Left cardiac atrium (tissue), 4 donors: ENCODE measurements around the gene ECHDC3. TPM values are rescaled to one million over a fixed set of nuclear protein-coding genes. Genes with fewer than 3 reads are reported as not detected.
"Not testable (repeated sequence)": the region's sequence is repeated elsewhere in the genome, so short reads cannot be mapped to it uniquely, and the experiment has no call there.

Experiments used
- ATAC-seq, 2 donors: fragments of 200-7000 bp; cut with Tn5 transposase; one replicate each; pipeline ENCODE4 v1.9.1; 2020; ENCODE audit warnings: mild to moderate bottlenecking in 2 of 2, moderate library complexity in 2 of 2
- DNase-seq: peaks from one replicate; pipeline ENCODE4 v3.0.0-alpha.2; 2020
- intact Hi-C, 2 donors: fragments of 100-400 bp; cut with DNase I; formaldehyde crosslinking; loops; one replicate each; pipeline versions ENCODE4 v1.14.1 to v1.15.1; 2022 to 2023
- total RNA-seq, 2 donors: library from RNA; stranded (reverse); fragmentation: NEBNext Ultra II Directional; extraction: Animal tissue kit (Norgen Biotek cat#: 25700); gene quantifications; one replicate each; pipeline ENCODE4 v1.2.1, GENCODE V29; 2021
- donor health status: DM: no; HTN: yes; CAD: no.
- donor health status: DM: no; HTN: yes; CAD: no; lungs with severe emphysema.
- donor health status: DM: yes; HTN: yes; CAD: no.
- donor health status: Dilated cardiomyopathy.

The ECHDC3 gene
- total RNA-seq, 2 donors from 2014 or later = 55.7 to 56.1 TPM

- no peak for DNase-seq
These were observed 28.2 kb upstream of the ECHDC3 start for GRCh38 chr10:11713963-11714362.

GRCh38 chr10:11714750-11715365 is 27.3 kb upstream of the ECHDC3 start:
- DNase-seq (no peak), ATAC-seq (no peak)
- intact Hi-C loops = no loop called here

More at GRCh38 chr10:11713963-11714362, 28.2 kb upstream of the ECHDC3 start:
- intact Hi-C loops = no loop called here
- peak in 1 of 2 donors; percentile 20 for ATAC-seq

- DNase-seq (no peak), ATAC-seq (peak in 1 of 2 donors; percentile 64)
- intact Hi-C loops = no loop called here
These were observed 26.2 kb upstream of the ECHDC3 start for GRCh38 chr10:11715815-11716494.

GRCh38 chr10:11716686-11717085 is 25.5 kb upstream of the ECHDC3 start:
- intact Hi-C loops = no loop called here
- DNase-seq (no peak), ATAC-seq (no peak)

GRCh38 chr10:11719496-11720259 is 22.5 kb upstream of the ECHDC3 start:
- no peak for DNase-seq
- intact Hi-C loops = loop anchor here (10.0 kb wide), 2 partner anchors 105 to 205 kb away; partner anchors contain the start of gene USP6NL (in 1 of the 2)

GRCh38 chr10:11720260-11720741 is 21.9 kb upstream of the ECHDC3 start:
- intact Hi-C loops = loop anchor here (10.0 kb wide), 2 partner anchors 106 to 206 kb away; partner anchors contain the start of gene USP6NL (in 1 of the 2)
- DNase-seq (no peak), ATAC-seq (peak in 1 of 2 donors; percentile 51)

More at GRCh38 chr10:11719496-11720259, 22.5 kb upstream of the ECHDC3 start:
- ATAC-seq = no peak

GRCh38 chr10:11721806-11722205 is 20.4 kb upstream of the ECHDC3 start:
- intact Hi-C loops = loop anchor here (10.0 kb wide), 2 partner anchors 107 to 207 kb away; partner anchors contain the start of gene USP6NL (in 1 of the 2)
- ATAC-seq (no peak), DNase-seq (no peak)

GRCh38 chr10:11723359-11723758 is 18.8 kb upstream of the ECHDC3 start:
- ATAC-seq = no peak
- intact Hi-C loops = loop anchor here (10.0 kb wide), 2 partner anchors 109 to 209 kb away; partner anchors contain the start of gene USP6NL (in 1 of the 2)
- DNase-seq = no peak

GRCh38 chr10:11724938-11725776 is 17.0 kb upstream of the ECHDC3 start:
- no peak for DNase-seq
- intact Hi-C loops = loop anchor here (5.0 to 10.0 kb wide), 3 partner anchors 110 to 210 kb away; partner anchors contain the start of gene USP6NL (in 1 of the 2)
- ATAC-seq = peak; percentile 84 to 94

GRCh38 chr10:11725912-11726311 is 16.3 kb upstream of the ECHDC3 start:
- intact Hi-C loops = loop anchor here (5.0 to 10.0 kb wide), 3 partner anchors 111 to 211 kb away; partner anchors contain the start of gene USP6NL (in 1 of the 2)
- ATAC-seq (no peak), DNase-seq (no peak)

- intact Hi-C loops = loop anchor here (5.0 to 10.0 kb wide), 3 partner anchors 113 to 213 kb away; partner anchors contain the start of gene USP6NL (in 1 of the 2)
- no peak for DNase-seq
- no peak for ATAC-seq
These were observed 14.6 kb upstream of the ECHDC3 start for GRCh38 chr10:11727563-11727962.

GRCh38 chr10:11728353-11728752 is 13.8 kb upstream of the ECHDC3 start:
- ATAC-seq (no peak), DNase-seq (no peak)

GRCh38 chr10:11729790-11730315 is 12.3 kb upstream of the ECHDC3 start:
- intact Hi-C loops = loop anchor here (5.0 to 10.0 kb wide), 3 partner anchors 115 to 215 kb away; partner anchors contain the start of gene USP6NL (in 1 of the 2)

More at GRCh38 chr10:11728353-11728752, 13.8 kb upstream of the ECHDC3 start:
- intact Hi-C loops = loop anchor here (5.0 to 10.0 kb wide), 3 partner anchors 114 to 214 kb away; partner anchors contain the start of gene USP6NL (in 1 of the 2)

GRCh38 chr10:11730779-11731178 is 11.4 kb upstream of the ECHDC3 start:
- DNase-seq = no peak
- intact Hi-C loops = no loop called here
- no peak for ATAC-seq

More at GRCh38 chr10:11729790-11730315, 12.3 kb upstream of the ECHDC3 start:
- ATAC-seq = no peak
- DNase-seq = no peak

GRCh38 chr10:11736767-11737166 is 5.4 kb upstream of the ECHDC3 start:
- intact Hi-C loops, DNase-seq, ATAC-seq: not testable (repeated sequence)

GRCh38 chr10:11737258-11738032 is 4.7 kb upstream of the ECHDC3 start:
- DNase-seq, ATAC-seq, intact Hi-C loops: not testable (repeated sequence)

GRCh38 chr10:11740907-11741306 is 1.3 kb upstream of the ECHDC3 start:
- DNase-seq = no peak
- no peak for ATAC-seq

More at GRCh38 chr10:11740907-11741306, 1.3 kb upstream of the ECHDC3 start:
- intact Hi-C loops = loop anchor here in 1 of 2 donors (5.0 kb wide), 1 partner anchor 224 kb away; no protein-coding TSS in a partner anchor
